Measurements from ENCODE around the gene VEGFD. TPM values are rescaled to one million over a fixed set of nuclear protein-coding genes. Genes with fewer than 3 reads are reported as not detected.

VEGFD gene
- total RNA-seq, 1 donor from 2014 or later, result not detected

DNA sequence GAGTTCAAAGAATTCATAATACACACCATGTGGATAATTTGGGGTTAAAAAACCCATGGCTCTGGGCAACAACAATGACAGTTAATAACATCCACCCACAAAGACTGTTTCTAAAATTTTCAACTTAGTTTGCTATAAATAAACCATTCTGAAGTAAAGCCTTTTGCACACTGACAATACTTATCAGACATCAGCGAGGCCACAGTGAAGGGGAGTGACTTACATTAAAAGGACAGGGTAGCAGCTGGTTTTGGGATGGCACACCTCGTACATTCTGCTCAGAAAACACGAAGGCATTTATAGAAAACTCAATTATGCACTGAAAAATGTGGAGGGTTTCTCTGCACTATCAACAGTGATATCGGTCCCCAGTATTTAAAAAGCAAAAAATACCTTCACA lies 63.9 kb downstream of the VEGFD start:
- no peaks in the 10 kb centered on the region for H3K9me3 ChIP-seq (ENCODE audit: low read depth)
- TF ChIP-seq, protein P1, sequence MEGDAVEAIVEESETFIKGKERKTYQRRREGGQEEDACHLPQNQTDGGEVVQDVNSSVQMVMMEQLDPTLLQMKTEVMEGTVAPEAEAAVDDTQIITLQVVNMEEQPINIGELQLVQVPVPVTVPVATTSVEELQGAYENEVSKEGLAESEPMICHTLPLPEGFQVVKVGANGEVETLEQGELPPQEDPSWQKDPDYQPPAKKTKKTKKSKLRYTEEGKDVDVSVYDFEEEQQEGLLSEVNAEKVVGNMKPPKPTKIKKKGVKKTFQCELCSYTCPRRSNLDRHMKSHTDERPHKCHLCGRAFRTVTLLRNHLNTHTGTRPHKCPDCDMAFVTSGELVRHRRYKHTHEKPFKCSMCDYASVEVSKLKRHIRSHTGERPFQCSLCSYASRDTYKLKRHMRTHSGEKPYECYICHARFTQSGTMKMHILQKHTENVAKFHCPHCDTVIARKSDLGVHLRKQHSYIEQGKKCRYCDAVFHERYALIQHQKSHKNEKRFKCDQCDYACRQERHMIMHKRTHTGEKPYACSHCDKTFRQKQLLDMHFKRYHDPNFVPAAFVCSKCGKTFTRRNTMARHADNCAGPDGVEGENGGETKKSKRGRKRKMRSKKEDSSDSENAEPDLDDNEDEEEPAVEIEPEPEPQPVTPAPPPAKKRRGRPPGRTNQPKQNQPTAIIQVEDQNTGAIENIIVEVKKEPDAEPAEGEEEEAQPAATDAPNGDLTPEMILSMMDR (IDR thresholded peaks at IDR 0.05), result no peak
- no peak for TF ChIP-seq EZH2 (IDR thresholded peaks at IDR 0.05)
- no peak for TF ChIP-seq EZH2phosphoT487 (IDR thresholded peaks at IDR 0.05)
- DNase-seq (ENCODE audit: low spot score), result no peak
- no peak overlapping the region for H2AFZ ChIP-seq (replicated peaks)
- H3K27ac ChIP-seq, result no peak overlapping the region
- H3K79me2 ChIP-seq (ENCODE audit: low read depth), result no peaks in the 10 kb centered on the region
- H3F3A ChIP-seq (ENCODE audit: low read depth), result no peaks in the 10 kb centered on the region
- Mint-ChIP-seq H3K27me3 (ENCODE audit: insufficient read depth, low read depth) (no peaks in the 10 kb centered on the region), H3K4me1 (no peaks in the 10 kb centered on the region), H3K4me3 (no peak overlapping the region), H3K9me3 (no peaks in the 10 kb centered on the region), H3K27ac (no peak overlapping the region), H3K36me3 (peaks cover 13% of the 10 kb centered on the region)
- no peak overlapping the region for H3K4me2 ChIP-seq
- no peaks in the 10 kb centered on the region for H3K4me1 ChIP-seq
- no peak overlapping the region for H3K4me3 ChIP-seq
- H3K27me3 ChIP-seq, result no peaks in the 10 kb centered on the region
- peaks cover 10% of the 10 kb centered on the region for H3K36me3 ChIP-seq
- H4K20me1 ChIP-seq (ENCODE audit: low read depth), result no peaks in the 10 kb centered on the region
- no peak overlapping the region for H3K9ac ChIP-seq

DNA sequence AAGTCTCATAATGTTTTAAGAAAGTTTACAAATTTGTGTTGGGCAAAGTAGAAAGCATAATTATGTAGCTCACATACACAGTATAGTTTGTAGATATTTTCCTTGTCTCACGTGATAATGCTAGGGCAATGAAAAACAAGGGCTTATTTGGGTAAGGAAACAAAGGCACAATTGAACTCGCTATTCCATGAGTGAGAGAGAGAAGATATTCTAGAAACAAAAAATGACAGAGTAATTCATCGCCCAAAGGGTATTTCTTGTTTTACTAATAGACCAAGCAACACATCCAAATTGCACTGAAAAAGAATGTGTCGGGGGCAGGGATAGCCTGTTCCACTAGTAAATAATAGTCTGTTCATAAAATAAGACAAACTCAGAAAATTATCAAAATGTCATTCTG lies 65.1 kb downstream of the VEGFD start:
- Histone ChIP-seq H3K79me2 (ENCODE audit: low read depth) (no peaks in the 10 kb centered on the region), H3K9ac (no peak overlapping the region), H3K4me2 (no peak overlapping the region), H3K9me3 (ENCODE audit: low read depth) (no peaks in the 10 kb centered on the region), H3K27ac (no peak overlapping the region), H3F3A (ENCODE audit: low read depth) (no peaks in the 10 kb centered on the region), H3K27me3 (no peaks in the 10 kb centered on the region), H3K4me1 (no peaks in the 10 kb centered on the region), H3K36me3 (peaks cover 10% of the 10 kb centered on the region), H3K4me3 (no peak overlapping the region), H4K20me1 (ENCODE audit: low read depth) (no peaks in the 10 kb centered on the region), H2AFZ (replicated peaks) (no peak overlapping the region)
- no peaks in the 10 kb centered on the region for H3K9me3 Mint-ChIP-seq
- peaks cover 10% of the 10 kb centered on the region for H3K36me3 Mint-ChIP-seq
- DNase-seq (ENCODE audit: low spot score), result no peak
- no peak overlapping the region for H3K4me3 Mint-ChIP-seq
- no peak overlapping the region for H3K27ac Mint-ChIP-seq
- TF ChIP-seq EZH2phosphoT487 (IDR thresholded peaks at IDR 0.05) (no peak), EZH2 (IDR thresholded peaks at IDR 0.05) (no peak)
- TF ChIP-seq, protein P1 (IDR thresholded peaks at IDR 0.05), result no peak
- no peaks in the 10 kb centered on the region for H3K27me3 Mint-ChIP-seq (ENCODE audit: insufficient read depth, low read depth)
- no peaks in the 10 kb centered on the region for H3K4me1 Mint-ChIP-seq

DNA sequence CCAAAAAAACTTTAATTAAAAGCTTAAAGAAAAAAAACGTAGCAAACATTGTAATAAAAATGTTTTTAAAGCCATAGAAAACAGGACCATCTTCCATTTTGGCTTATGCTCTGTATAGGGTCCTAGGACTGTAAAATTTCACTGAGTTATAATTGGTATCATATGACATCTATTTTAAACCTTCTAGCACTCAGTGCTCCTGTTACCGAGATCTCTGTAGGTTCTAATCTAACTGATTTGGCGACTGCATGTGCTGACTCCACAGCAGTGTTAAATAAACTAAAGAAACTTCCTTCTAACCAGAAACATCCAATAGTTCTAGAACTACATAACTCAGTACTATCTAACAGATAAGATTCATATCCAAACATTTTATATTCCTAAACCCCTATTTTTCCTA lies 68.7 kb downstream of the VEGFD start, which contains the start of gene ASB11:
TSS of gene ASB11 (minus strand) at position 132 of the 400 bp plus-strand sequence. CDS start at position 97, 35 bp downstream.
- no peak within 1 kb of the TSS for H3K4me3 ChIP-seq

More for the DNA sequence above, 68.7 kb downstream of the VEGFD start, which contains the start of gene ASB11:
- Mint-ChIP-seq H3K27me3 (ENCODE audit: insufficient read depth, low read depth) (no peaks in the 10 kb centered on the region), H3K36me3 (peaks cover 3% of the 10 kb centered on the region), H3K9me3 (no peaks in the 10 kb centered on the region), H3K27ac (no peak within 1 kb of the TSS), H3K4me1 (no peaks in the 10 kb centered on the region), H3K4me3 (no peak within 1 kb of the TSS)
- no peaks in the 10 kb centered on the region for H4K20me1 ChIP-seq (ENCODE audit: low read depth)
- H2AFZ ChIP-seq (replicated peaks), result no peak within 1 kb of the TSS
- no peaks in the 10 kb centered on the region for H3K9me3 ChIP-seq (ENCODE audit: low read depth)
- no peak within 1 kb of the TSS for H3K9ac ChIP-seq
- H3F3A ChIP-seq (ENCODE audit: low read depth), result no peaks in the 10 kb centered on the region
- H3K79me2 ChIP-seq (ENCODE audit: low read depth), result no peaks in the 10 kb centered on the region
- no peak within 1 kb of the TSS for H3K4me2 ChIP-seq
- H3K27ac ChIP-seq, result no peak within 1 kb of the TSS
- no peaks in the 10 kb centered on the region for H3K27me3 ChIP-seq
- no peak for DNase-seq (ENCODE audit: low spot score)
- TF ChIP-seq, protein P1 (IDR thresholded peaks at IDR 0.05), result no peak
- no peak for TF ChIP-seq EZH2phosphoT487 (IDR thresholded peaks at IDR 0.05)
- no peak for TF ChIP-seq EZH2 (IDR thresholded peaks at IDR 0.05)
- peaks cover 10% of the 10 kb centered on the region for H3K36me3 ChIP-seq
- no peaks in the 10 kb centered on the region for H3K4me1 ChIP-seq

Measured in neural progenitor cell (in vitro differentiated cells).